Breast epithelium (tissue), 3 donors: ENCODE results near the gene LHX6.

Experiments
- CTCF ChIP-seq, 3 donors: fragments of 450-650 bp; IDR thresholded peaks; one replicate each; pipeline ENCODE4 v1.5.1; 2016 to 2017; ENCODE audit warnings: antibody characterized with exemption in 3 of 3, mild to moderate bottlenecking in 3 of 3, moderate library complexity in 3 of 3
- POLR2A ChIP-seq: fragments of 450-650 bp; IDR thresholded peaks from one replicate; pipeline ENCODE4 v1.6.1; 2016; ENCODE audit warnings: antibody characterized with exemption, mild to moderate bottlenecking, moderate library complexity

GRCh38 chr9:122227575-122227900 lies 1.2 kb downstream of the LHX6 start:
- TF ChIP-seq CTCF (IDR thresholded peaks at IDR 0.05) (no peak), POLR2A (no peak)
